ENCODE results near the gene FLNB. TPM values are rescaled to one million over a fixed set of nuclear protein-coding genes. Genes with fewer than 3 reads are reported as not detected.

Gene FLNB
- polyA plus RNA-seq, 1 donor from 2014 or later, result 10.3 TPM

GRCh38 chr3:57999417-58000115 is 8.7 kb upstream of the FLNB start:
- H3K4me2 ChIP-seq (ENCODE audit: low read length), result no peak overlapping the region
- no peaks in the 10 kb centered on the region for H3F3A ChIP-seq (ENCODE audit: insufficient read depth, low read length, poor library complexity, severe bottlenecking)
- H3K27me3 ChIP-seq (ENCODE audit: insufficient read depth, low read depth, low read length), result no peaks in the 10 kb centered on the region
- H3K27ac ChIP-seq (ENCODE audit: low read length), result no peak overlapping the region
- no peaks in the 10 kb centered on the region for H3K36me3 ChIP-seq (ENCODE audit: insufficient read depth, low read length)
- no peak overlapping the region for H3K9ac ChIP-seq (ENCODE audit: low read length)
- H3K4me3 ChIP-seq (ENCODE audit: low read length), result no peak overlapping the region
- H3K9me2 ChIP-seq (ENCODE audit: insufficient read depth, low read length), result no peaks in the 10 kb centered on the region
- no peaks in the 10 kb centered on the region for H3K9me3 ChIP-seq (ENCODE audit: low read length)
- H2AFZ ChIP-seq (ENCODE audit: low read depth, low read length), result no peak overlapping the region
- H4K20me1 ChIP-seq (ENCODE audit: insufficient read depth), result no peaks in the 10 kb centered on the region
- TF ChIP-seq TAF1 (IDR thresholded peaks at IDR 0.05; ENCODE audit: low read depth) (no peak), EZH2 (IDR thresholded peaks at IDR 0.05; ENCODE audit: borderline replicate concordance, insufficient read depth, low read length, poor library complexity, severe bottlenecking) (no peak), POLR2AphosphoS5 (IDR thresholded peaks at IDR 0.05) (no peak), SMC3 (conservative IDR thresholded peaks at IDR 0.05; ENCODE audit: poor library complexity) (no peak), MXI1 (conservative IDR thresholded peaks at IDR 0.05; ENCODE audit: poor library complexity, severe bottlenecking) (no peak), EP300 (conservative IDR thresholded peaks at IDR 0.05; ENCODE audit: poor library complexity, severe bottlenecking) (no peak), RAD21 (conservative IDR thresholded peaks at IDR 0.05) (no peak), CTCF (IDR thresholded peaks at IDR 0.05; ENCODE audit: poor library complexity, severe bottlenecking) (no peak)
- TF ChIP-seq, protein P1, sequence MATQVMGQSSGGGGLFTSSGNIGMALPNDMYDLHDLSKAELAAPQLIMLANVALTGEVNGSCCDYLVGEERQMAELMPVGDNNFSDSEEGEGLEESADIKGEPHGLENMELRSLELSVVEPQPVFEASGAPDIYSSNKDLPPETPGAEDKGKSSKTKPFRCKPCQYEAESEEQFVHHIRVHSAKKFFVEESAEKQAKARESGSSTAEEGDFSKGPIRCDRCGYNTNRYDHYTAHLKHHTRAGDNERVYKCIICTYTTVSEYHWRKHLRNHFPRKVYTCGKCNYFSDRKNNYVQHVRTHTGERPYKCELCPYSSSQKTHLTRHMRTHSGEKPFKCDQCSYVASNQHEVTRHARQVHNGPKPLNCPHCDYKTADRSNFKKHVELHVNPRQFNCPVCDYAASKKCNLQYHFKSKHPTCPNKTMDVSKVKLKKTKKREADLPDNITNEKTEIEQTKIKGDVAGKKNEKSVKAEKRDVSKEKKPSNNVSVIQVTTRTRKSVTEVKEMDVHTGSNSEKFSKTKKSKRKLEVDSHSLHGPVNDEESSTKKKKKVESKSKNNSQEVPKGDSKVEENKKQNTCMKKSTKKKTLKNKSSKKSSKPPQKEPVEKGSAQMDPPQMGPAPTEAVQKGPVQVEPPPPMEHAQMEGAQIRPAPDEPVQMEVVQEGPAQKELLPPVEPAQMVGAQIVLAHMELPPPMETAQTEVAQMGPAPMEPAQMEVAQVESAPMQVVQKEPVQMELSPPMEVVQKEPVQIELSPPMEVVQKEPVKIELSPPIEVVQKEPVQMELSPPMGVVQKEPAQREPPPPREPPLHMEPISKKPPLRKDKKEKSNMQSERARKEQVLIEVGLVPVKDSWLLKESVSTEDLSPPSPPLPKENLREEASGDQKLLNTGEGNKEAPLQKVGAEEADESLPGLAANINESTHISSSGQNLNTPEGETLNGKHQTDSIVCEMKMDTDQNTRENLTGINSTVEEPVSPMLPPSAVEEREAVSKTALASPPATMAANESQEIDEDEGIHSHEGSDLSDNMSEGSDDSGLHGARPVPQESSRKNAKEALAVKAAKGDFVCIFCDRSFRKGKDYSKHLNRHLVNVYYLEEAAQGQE (IDR thresholded peaks at IDR 0.05; ENCODE audit: borderline replicate concordance), result no peak
- H3K79me2 ChIP-seq (replicated peaks; ENCODE audit: insufficient read depth, low read length), result no peaks in the 10 kb centered on the region

DNA sequence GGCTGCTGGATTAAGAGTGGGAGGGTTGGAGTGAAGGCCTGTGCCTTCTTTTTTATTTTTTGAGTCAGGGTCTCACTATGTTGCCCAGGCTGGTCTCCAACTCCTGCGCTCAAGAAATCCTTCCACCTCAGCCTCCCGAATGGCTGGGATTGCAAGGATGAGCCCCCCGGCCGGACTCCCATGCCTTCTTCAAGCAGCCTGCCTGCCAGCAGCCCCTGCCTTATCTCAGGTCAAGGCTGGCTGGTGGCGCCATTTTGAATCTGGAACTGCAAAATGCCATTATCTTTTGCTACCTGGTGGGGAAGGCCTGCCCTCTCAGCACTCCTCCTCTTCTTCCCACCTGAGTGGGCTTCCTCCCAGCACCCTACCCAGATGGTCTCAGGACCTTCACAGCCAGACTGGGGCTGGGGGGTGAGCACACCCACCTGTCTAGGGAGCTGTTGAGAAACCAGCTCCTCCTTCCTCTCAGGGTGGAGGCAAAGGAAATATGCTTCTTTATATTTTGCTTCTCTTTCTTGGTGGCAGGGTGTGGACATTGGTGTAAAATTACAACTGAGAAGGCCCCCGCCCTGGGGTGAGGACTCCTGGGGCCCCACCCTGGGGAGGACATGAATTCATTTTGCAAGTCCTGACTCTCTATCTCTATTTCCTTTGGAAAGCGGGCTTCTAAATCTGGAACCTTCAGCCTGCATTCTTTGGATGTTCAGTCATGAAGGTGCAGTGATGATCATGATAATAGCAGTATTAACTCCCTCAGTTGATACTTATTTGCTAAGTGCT is 7.7 kb upstream of the FLNB start:
- Histone ChIP-seq H2AFZ (ENCODE audit: low read depth, low read length) (no peak overlapping the region), H3K36me3 (ENCODE audit: insufficient read depth, low read length) (no peaks in the 10 kb centered on the region), H3F3A (ENCODE audit: insufficient read depth, low read length, poor library complexity, severe bottlenecking) (no peaks in the 10 kb centered on the region), H4K20me1 (ENCODE audit: insufficient read depth) (no peaks in the 10 kb centered on the region), H3K27ac (ENCODE audit: low read length) (no peak overlapping the region), H3K4me3 (ENCODE audit: low read length) (no peak overlapping the region), H3K4me2 (ENCODE audit: low read length) (no peak overlapping the region), H3K9ac (ENCODE audit: low read length) (no peak overlapping the region), H3K9me2 (ENCODE audit: insufficient read depth, low read length) (no peaks in the 10 kb centered on the region), H3K27me3 (ENCODE audit: insufficient read depth, low read depth, low read length) (no peaks in the 10 kb centered on the region), H3K9me3 (ENCODE audit: low read length) (no peaks in the 10 kb centered on the region), H3K79me2 (replicated peaks; ENCODE audit: insufficient read depth, low read length) (no peaks in the 10 kb centered on the region)
- no peak for TF ChIP-seq POLR2AphosphoS5 (IDR thresholded peaks at IDR 0.05)
- no peak for TF ChIP-seq RAD21 (conservative IDR thresholded peaks at IDR 0.05)
- TF ChIP-seq, protein P1 (IDR thresholded peaks at IDR 0.05; ENCODE audit: borderline replicate concordance), result no peak
- no peak for TF ChIP-seq TAF1 (IDR thresholded peaks at IDR 0.05; ENCODE audit: low read depth)
- no peak for TF ChIP-seq EP300 (conservative IDR thresholded peaks at IDR 0.05; ENCODE audit: poor library complexity, severe bottlenecking)
- no peak for TF ChIP-seq EZH2 (IDR thresholded peaks at IDR 0.05; ENCODE audit: borderline replicate concordance, insufficient read depth, low read length, poor library complexity, severe bottlenecking)
- no peak for TF ChIP-seq CTCF (IDR thresholded peaks at IDR 0.05; ENCODE audit: poor library complexity, severe bottlenecking)
- no peak for TF ChIP-seq SMC3 (conservative IDR thresholded peaks at IDR 0.05; ENCODE audit: poor library complexity)
- TF ChIP-seq MXI1 (conservative IDR thresholded peaks at IDR 0.05; ENCODE audit: poor library complexity, severe bottlenecking), result no peak
